Adrenal gland (tissue), 12 donors: ENCODE results near the gene KLHDC7A. TPM values are rescaled to one million over a fixed set of nuclear protein-coding genes. Genes with fewer than 3 reads are reported as not detected.

Experiments used
- DNase-seq, 7 donors: peaks; one replicate each; pipeline ENCODE4 v3.0.0-alpha.2; 2019 to 2020
- H3K27ac ChIP-seq, 5 donors: fragments of 200-600 bp; sonication (generic) in 4 of 5; 1 replicate in 3 of 5; 2 replicates in 2 of 5; pipeline versions ENCODE4 v1.5.1 to v1.8.0; 2016 to 2020; ENCODE audit warnings: mild to moderate bottlenecking in 1 of 5
- H3K27me3 ChIP-seq: fragments of 200-600 bp; 2 replicates; pipeline ENCODE4 v1.8.0; 2021
- H3K36me3 ChIP-seq, 2 donors: fragments of 200-600 bp; replicated peaks in 1 of 2; 1 replicate in 1 of 2; 2 replicates in 1 of 2; pipeline versions ENCODE4 v1.5.1 to v1.8.0; 2018 to 2022
- H3K4me1 ChIP-seq, 2 donors: fragments of 200-600 bp; replicated peaks in 1 of 2; 1 replicate in 1 of 2; 2 replicates in 1 of 2; pipeline versions ENCODE4 v1.5.1 to v1.8.0; 2018 to 2021
- H3K4me3 ChIP-seq, 4 donors: fragments of 200-600 bp; sonication (generic) in 3 of 4; one replicate each; pipeline ENCODE4 v1.5.1; 2016 to 2018
- H3K9me3 ChIP-seq, 3 donors: fragments of 200-600 bp; sonication (generic) in 1 of 3; replicated peaks in 1 of 3; 1 replicate in 2 of 3; 2 replicates in 1 of 3; pipeline versions ENCODE4 v1.5.1 to v1.8.0; 2016 to 2021
- POLR2A ChIP-seq, 2 donors: fragments of 450-650 bp; IDR thresholded peaks; one replicate each; pipeline ENCODE4 v1.6.1; 2017; ENCODE audit warnings: antibody characterized with exemption in 2 of 2, mild to moderate bottlenecking in 2 of 2, moderate library complexity in 1 of 2
- WGBS, 4 donors: extraction: QIAGEN DNeasy Blood & Tissue Kit in 2 of 4; methylation state at CpG; one replicate each; pipeline versions ENCODE4 v1.1.5 to v1.1.7; 2013 to 2017; 5-methylcytosine and 5-hydroxymethylcytosine counted together
- intact Hi-C, 2 donors: fragments of 100-400 bp; cut with DNase I; formaldehyde crosslinking; loops; one replicate each; pipeline versions ENCODE4 v1.14.1 to v1.15.0; 2022 to 2023
- polyA plus RNA-seq, 3 donors: library from polyadenylated mRNA; stranded (reverse); fragments of 200-250 nt in 2 of 3; fragments of 350-450 nt in 1 of 3; fragmentation: Illumina TruSeq in 1 of 3; extraction: RNeasy Lipid Tissue Mini Kit (QIAGEN cat#74804) in 1 of 3; gene quantifications; one replicate each; pipeline ENCODE4 v1.2.3, GENCODE V29; 2013 to 2014
- total RNA-seq, 9 donors: library from RNA; depleted of rRNA in 4 of 9; stranded (reverse); fragments of >200 nt in 4 of 9; fragments of 120-200 nt in 1 of 9; fragmentation: NEBNext Ultra II Directional in 1 of 9; extraction: Animal tissue kit (Norgen Biotek cat#: 25700) in 1 of 9; gene quantifications; one replicate each; pipeline versions ENCODE4 v1.1.0 to v1.2.4, GENCODE V29; 2013 to 2023
- TF ChIP-seq, protein P1 (sequence below), 6 experiments: fragments of 450-650 bp in 4 of 6; fragments of 200-600 bp in 2 of 6; sonication (generic) in 1 of 6; IDR thresholded peaks; 1 replicate in 5 of 6; 2 replicates in 1 of 6; pipeline versions ENCODE4 v1.5.1 to v1.8.0; 2016 to 2021; ENCODE audit warnings: antibody characterized with exemption in 6 of 6, mild to moderate bottlenecking in 2 of 6, moderate library complexity in 1 of 6
- donor health status: healthy with polysubstance abuse.
- donor health status: Bipolar disorder and iron deficiency.
- donor health status: DM: yes; HTN: yes; CAD: no.
- donor health status: DM: no; HTN: no; CAD: no.
- donor health status: DM: no; HTN: no; CAD: no.
- donor health status: DM: yes; HTN: yes; CAD: no.

KLHDC7A gene
- total and polyA plus RNA-seq, 12 donors, result under 0.01 TPM; not detected in 11

DNA sequence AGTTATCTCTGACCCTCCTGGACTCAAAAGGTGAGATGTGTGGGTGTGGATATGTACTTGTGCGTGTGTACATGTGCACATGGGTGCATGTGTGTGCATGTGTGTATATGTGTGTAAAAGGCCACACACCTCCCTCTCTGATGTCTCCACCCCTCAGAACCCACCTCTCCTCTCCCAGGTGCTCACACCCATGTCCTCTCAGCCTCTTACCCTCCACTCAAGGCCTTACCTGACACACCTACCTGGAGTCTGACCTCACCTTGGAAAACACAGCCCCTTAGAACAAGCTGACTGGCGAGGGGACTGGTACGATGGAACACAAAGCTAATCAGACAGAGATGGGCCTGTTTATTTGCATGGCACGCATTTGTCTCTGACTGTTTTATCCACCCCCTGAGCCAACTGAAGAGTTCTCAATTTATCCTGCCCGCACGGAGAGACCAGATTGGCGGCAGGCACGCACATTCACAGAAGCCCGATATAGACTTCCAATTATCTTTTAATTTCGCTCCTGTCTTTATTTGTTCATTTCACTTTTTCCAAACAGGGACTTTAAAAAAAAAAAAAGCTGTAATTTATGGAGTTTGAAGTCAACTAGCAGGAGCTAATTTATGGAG is 6.1 kb upstream of the KLHDC7A start:
- TF ChIP-seq, protein P1, sequence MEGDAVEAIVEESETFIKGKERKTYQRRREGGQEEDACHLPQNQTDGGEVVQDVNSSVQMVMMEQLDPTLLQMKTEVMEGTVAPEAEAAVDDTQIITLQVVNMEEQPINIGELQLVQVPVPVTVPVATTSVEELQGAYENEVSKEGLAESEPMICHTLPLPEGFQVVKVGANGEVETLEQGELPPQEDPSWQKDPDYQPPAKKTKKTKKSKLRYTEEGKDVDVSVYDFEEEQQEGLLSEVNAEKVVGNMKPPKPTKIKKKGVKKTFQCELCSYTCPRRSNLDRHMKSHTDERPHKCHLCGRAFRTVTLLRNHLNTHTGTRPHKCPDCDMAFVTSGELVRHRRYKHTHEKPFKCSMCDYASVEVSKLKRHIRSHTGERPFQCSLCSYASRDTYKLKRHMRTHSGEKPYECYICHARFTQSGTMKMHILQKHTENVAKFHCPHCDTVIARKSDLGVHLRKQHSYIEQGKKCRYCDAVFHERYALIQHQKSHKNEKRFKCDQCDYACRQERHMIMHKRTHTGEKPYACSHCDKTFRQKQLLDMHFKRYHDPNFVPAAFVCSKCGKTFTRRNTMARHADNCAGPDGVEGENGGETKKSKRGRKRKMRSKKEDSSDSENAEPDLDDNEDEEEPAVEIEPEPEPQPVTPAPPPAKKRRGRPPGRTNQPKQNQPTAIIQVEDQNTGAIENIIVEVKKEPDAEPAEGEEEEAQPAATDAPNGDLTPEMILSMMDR (IDR thresholded peaks at IDR 0.05), result no peak
- TF ChIP-seq POLR2A (IDR thresholded peaks at IDR 0.05), result no peak
- no peaks in the 10 kb centered on the region for H3K27me3 ChIP-seq
- no peak overlapping the region for H3K27ac ChIP-seq
- no peaks in the 10 kb centered on the region for H3K36me3 ChIP-seq
- H3K4me1 ChIP-seq, result no peaks in the 10 kb centered on the region
- H3K4me3 ChIP-seq, result no peak overlapping the region
- DNase-seq, result no peak
- no peaks in the 10 kb centered on the region for H3K9me3 ChIP-seq
- intact Hi-C loops, result no loop called here
- WGBS, 4 donors, result 90 to 93% (median 91%) methylated on average over 10 of the region's 10 CpGs

DNA sequence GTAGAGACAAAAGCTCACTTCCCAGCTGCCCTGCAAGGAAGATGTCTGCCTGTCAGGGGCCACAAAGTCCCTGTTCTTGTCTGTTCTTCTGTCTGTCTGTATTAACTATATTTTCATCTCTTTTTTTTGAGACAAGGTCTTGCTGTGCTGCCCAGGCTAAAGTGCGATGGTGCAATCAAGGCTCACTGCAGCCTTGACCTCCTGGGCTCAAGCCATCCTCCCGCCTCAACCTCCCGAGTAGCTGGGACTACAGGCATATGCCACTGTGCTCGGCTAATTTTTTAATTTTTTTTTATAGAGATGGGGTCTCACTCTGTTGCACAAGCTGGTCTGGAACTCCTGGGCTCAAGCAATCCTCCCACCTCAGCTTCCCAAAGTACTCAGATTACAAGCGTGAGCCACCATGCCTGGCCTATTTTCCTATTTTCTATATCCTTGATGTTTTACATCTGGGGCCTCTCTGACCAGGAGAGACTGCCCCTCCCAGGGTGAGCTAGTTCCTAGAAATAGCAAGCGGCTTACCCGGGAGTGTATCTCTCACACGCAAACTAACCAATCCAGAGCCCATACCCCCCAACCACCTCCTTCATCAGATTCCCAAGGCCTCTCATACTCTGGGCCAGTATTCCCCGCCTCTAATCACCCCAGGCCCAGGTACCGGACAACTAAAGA is 5.4 kb upstream of the KLHDC7A start:
- intact Hi-C loops, result no loop called here
- H3K4me1 ChIP-seq, result no peaks in the 10 kb centered on the region
- TF ChIP-seq, protein P1 (IDR thresholded peaks at IDR 0.05), result no peak
- no peak for TF ChIP-seq POLR2A (IDR thresholded peaks at IDR 0.05)
- no peak overlapping the region for H3K27ac ChIP-seq
- H3K36me3 ChIP-seq, result no peaks in the 10 kb centered on the region
- WGBS, 4 donors, result 80 to 85% (median 83%) methylated on average over 10 of the region's 10 CpGs
- DNase-seq, result no peak
- no peaks in the 10 kb centered on the region for H3K27me3 ChIP-seq
- H3K4me3 ChIP-seq, result no peak overlapping the region
- H3K9me3 ChIP-seq, result no peaks in the 10 kb centered on the region

DNA sequence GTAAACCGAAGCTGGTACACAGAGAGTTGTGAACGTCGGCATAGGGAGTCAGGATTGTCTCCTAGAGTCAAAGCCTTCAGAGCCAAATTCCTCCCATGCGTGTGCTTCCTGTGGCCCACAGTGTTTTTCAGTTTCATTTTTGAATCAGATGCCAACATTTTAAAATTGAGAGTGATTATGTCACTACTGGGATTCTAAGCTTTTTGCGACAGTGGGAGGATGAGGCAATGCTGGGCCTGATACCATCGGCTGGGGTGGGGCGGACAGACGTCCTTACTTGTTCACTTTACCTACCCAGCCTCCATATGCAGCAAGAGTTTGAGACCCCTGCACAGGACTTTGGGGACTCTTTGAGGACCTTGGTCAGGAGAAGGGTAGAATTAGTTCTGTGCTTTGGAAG is 1.3 kb upstream of the KLHDC7A start:
- no peak for TF ChIP-seq POLR2A (IDR thresholded peaks at IDR 0.05)
- TF ChIP-seq, protein P1 (IDR thresholded peaks at IDR 0.05), result no peak
- no peaks in the 10 kb centered on the region for H3K4me1 ChIP-seq
- no peak overlapping the region for H3K27ac ChIP-seq
- peaks cover 6% of the 10 kb centered on the region for H3K27me3 ChIP-seq
- H3K9me3 ChIP-seq, result no peaks in the 10 kb centered on the region
- 66 to 84% (median 83%) methylated on average over 6 to 8 of the region's 8 CpGs for WGBS, 4 donors
- intact Hi-C loops, result no loop called here
- no peak overlapping the region for H3K4me3 ChIP-seq
- H3K36me3 ChIP-seq, result no peaks in the 10 kb centered on the region
- no peak for DNase-seq

DNA sequence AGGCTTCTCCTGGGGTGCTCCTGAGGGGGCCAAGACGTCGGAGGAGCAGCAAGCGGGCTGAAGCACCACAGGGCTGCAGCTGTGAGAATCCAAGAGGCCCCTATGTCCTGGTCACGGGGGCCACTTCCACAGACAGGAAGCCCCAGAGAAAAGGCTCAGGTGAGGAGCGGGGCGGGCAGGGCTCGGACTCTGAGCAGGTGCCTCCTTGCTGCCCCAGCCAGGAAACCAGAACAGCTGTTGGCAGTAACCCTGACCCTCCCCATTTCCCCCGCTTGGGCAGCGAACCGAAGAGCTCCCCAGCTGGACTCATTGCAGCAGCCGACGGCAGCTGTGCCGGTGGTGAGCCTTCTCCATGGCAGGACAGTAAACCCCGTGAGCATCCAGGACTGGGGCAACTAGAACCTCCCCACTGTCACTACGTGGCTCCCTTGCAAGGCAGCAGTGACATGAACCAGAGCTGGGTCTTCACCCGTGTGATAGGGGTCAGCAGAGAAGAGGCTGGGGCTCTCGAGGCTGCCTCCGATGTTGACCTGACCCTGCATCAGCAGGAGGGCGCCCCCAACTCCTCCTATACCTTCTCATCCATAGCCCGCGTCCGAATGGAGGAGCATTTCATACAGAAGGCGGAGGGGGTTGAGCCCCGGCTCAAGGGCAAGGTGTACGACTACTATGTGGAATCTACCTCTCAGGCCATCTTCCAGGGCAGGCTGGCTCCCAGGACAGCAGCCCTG is 625 bp downstream of the KLHDC7A start:
- H3K27me3 ChIP-seq, result peaks cover 6% of the 10 kb centered on the region
- no peak for DNase-seq
- no peak overlapping the region for H3K27ac ChIP-seq
- H3K4me3 ChIP-seq, result no peak overlapping the region
- 76 to 88% (median 81%) methylated on average over 10 to 25 of the region's 25 CpGs for whole genome bisulfite sequencing, 4 donors
- no peaks in the 10 kb centered on the region for H3K36me3 ChIP-seq
- H3K4me1 ChIP-seq, result no peaks in the 10 kb centered on the region
- H3K9me3 ChIP-seq, result no peaks in the 10 kb centered on the region
- no peak for TF ChIP-seq POLR2A (IDR thresholded peaks at IDR 0.05)
- TF ChIP-seq, protein P1 (IDR thresholded peaks at IDR 0.05), result no peak
- intact Hi-C loops, result no loop called here
